Inflammatory macrophage treated with lipopolysaccharide for 4 hours (primary cell): ENCODE data around the gene AMIGO2.
"Not testable (repeated sequence)": the region's sequence is repeated elsewhere in the genome, so short reads cannot be mapped to it uniquely, and the experiment has no call there.

Experiments used
- DNase-seq: peaks from one replicate; pipeline ENCODE4 v3.0.0-alpha.2; 2020

Gene AMIGO2

DNA sequence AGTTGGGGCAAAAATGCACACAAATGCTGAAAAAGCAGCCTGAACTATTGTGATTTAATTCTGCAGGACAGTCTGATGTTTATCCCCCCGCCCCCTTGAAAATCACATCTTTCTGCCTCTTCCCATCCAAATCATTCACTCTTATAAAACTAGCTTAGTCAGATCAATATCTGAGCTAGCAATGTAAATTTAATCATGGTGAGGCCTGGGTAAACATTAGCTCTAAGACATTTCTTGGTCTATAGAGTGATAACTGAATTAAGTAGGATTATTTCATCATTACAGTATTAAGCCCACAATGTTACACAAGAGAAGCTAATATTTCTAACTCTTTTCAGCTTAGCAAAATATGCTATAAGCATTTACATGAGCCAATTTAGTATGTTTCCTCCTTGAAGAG is 9.4 kb downstream of the AMIGO2 start:
- no peak for DNase-seq

GRCh38 chr12:47068539-47068938 is 11.2 kb downstream of the AMIGO2 start:
- no peak for DNase-seq

GRCh38 chr12:47067771-47068431 is 11.9 kb downstream of the AMIGO2 start:
- no peak for DNase-seq

- no peak for DNase-seq
These were observed 12.6 kb downstream of the AMIGO2 start for GRCh38 chr12:47067176-47067575.

DNA sequence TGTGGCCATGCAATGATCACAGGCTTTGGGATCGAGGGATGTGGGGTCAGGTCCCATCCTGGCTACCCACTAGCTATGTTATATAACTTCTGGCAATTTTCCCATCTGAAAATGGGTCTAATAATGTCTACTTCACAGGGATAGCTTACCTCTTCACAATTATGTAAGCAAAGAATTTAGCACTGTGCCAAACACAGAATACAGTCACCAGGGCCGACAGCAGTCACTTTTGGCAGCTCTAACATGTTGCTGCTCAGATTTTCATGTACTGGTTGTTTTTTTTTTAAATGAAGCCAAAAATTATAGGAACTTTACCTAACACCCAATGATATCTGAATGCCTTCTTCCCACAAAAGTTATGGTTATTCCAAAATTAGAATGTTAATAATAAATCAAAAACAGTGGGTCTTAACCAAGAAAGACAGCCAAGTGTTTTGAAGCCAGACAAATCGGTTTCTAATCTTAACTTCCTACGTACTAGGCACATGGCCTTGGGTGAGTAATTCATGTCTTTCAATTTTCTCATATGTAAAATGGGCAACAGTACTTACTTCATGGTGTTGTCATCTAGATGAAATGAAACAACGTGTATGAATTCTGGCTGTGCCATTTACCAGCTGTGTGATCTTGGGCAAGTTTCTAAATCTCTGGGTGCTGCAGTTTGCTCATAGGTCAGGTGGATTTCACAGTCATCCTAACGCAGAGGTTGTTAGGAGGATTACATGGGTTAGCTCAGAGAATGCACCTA is 13.3 kb downstream of the AMIGO2 start:
- peak; percentile 18 for DNase-seq

DNA sequence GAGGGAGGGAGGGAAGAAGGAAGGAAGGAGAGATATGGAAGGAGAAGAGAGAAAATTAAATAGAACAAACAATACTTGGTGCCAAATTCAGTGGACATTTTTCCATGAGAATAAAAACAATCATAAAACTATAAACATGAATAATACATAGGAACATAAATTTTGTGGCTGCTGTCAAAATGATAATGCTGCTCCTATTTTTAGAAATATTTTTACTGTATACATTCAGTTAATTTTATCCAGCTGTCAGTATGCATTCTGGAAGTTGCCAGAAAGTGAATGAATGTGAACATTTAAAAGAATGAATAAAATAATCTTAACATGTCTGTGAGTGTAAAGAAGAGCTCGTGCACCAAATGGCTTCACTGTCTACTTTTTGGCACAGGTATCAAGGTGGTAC is 14.2 kb downstream of the AMIGO2 start:
- DNase-seq: no peak

GRCh38 chr12:47058640-47059039 is 21.1 kb downstream of the AMIGO2 start:
- DNase-seq: not testable (repeated sequence)

GRCh38 chr12:47056944-47057343 is 22.8 kb downstream of the AMIGO2 start:
- DNase-seq: not testable (repeated sequence)

DNA sequence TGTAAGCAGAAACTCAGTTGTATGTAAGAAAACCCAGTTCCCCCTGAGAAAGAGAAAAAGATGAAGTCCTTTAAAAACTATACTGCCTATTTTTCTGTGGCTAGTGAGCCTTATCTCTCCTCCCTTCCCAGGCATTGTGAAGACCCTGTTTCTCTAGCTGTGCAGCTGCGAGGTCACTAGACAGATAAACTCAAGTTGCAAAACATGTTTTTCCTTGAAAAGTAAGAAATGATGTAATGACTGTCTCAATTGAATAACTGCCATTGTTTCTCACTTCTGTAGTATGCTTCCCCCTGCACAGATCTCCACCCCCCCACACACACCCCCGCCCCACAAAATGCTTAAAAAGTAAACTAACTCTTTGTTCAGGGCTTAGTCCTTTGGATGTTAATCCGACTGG is 23.9 kb downstream of the AMIGO2 start:
- DNase-seq: peak; percentile 17

GRCh38 chr12:47054659-47055058 is 25.1 kb downstream of the AMIGO2 start:
- DNase-seq: peak; percentile 29

DNA sequence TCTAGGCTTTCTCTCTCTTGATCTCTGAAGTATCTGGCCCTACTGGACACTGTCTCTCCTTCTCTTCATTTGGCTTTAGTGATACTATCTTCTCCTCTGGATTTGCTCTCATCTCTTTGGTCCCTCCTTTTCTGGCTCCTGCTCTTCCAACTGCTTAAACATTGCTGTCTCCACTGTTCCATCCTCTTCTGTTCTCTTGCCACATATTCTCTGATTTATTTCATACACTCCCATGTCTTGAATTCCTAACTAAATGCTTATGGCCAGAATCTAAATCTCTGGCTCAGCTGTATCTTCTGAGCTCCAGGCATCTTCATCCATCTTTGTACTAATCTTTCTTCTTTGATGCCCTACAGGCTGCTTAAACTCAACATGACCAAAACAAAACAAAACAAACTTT is 25.8 kb downstream of the AMIGO2 start:
- no peak for DNase-seq

GRCh38 chr12:47052274-47052673 is 27.5 kb downstream of the AMIGO2 start:
- DNase-seq: no peak

DNA sequence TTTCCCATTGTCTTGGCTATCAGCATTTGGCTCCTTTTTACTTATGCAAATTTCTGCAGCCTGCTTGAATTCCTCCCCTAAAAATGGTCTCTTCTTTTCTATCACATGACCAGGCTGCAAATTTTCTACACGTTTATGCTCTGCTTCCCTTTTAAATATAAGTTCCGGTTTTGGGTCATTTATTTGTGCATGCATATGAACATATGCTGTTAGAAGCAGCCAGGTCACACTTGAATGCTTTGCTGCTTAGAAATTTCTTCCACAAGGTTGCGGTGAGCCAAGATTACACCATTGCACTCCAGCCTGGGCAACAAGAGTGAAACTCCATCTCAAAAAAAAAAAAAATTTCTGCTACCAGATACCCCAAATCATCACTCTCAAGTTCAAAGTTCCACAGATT is 28.5 kb downstream of the AMIGO2 start:
- not testable (repeated sequence) for DNase-seq

DNA sequence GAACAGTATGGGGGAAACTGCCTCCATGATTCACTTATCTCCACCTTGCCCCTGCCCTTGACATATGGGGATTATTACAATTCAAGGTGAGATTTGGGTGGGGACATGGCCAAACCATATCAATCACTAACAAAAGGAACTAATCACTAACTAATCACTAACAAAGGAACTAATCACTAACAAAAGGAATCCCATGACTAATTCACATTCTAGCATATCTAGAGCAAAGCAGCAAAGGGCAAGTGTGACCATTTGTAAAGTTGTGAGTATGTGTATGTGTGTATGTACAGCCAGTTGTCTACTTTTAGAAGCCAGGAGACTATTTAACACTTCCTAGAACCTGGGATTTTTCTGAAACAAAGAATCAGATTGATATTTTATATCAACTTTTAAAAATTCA is 31.2 kb downstream of the AMIGO2 start:
- no peak for DNase-seq

- no peak for DNase-seq
These were observed 38.4 kb downstream of the AMIGO2 start for GRCh38 chr12:47041327-47041726.

- no peak for DNase-seq
These were observed 40.0 kb downstream of the AMIGO2 start for GRCh38 chr12:47039756-47040155.

- no peak for DNase-seq
These were observed 40.7 kb downstream of the AMIGO2 start for GRCh38 chr12:47039079-47039478.

DNA sequence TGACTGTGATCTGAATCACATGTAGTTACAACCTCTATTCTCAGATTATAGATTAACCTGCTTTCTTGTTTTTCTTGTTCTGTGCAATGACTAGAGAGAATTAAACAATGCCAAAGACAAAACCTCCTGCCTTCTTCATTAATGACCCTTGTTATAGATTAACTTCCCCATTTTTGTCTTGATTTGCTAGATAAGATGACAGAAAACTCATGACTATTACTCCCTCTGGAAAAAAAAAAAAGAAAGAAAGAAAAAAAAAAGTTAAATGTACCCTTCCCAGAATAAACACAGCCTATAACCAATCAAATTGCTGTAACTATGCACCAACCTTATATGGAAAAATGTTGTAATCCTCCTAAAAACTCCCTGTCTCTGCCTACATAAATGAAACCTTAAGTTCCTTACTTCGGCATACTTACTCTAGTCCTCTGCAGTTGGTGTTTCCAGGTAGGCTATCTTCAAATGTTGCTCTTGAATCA is 41.5 kb downstream of the AMIGO2 start:
- DNase-seq: peak; percentile 66

- DNase-seq: no peak
These were observed 44.3 kb downstream of the AMIGO2 start for GRCh38 chr12:47035484-47035883.

DNA sequence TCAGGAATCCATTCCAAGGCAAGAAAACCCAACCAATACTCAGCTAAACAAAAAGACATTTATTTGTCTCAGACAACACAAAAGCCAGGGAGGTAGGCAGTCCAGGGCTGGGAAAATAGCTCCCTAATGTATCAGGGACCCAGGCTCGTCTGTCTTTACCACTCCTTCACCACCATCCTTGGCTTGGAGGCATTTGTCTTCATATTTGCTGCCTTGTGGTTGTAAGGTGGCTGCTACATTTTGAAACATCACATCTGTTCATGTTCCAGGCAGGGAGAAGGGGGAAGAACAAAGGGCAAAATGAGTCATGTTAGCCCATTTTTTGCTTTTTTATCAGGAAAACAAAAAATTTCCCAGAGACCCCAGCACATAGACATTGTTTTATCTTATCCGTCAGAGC is 45.1 kb downstream of the AMIGO2 start:
- no peak for DNase-seq

DNA sequence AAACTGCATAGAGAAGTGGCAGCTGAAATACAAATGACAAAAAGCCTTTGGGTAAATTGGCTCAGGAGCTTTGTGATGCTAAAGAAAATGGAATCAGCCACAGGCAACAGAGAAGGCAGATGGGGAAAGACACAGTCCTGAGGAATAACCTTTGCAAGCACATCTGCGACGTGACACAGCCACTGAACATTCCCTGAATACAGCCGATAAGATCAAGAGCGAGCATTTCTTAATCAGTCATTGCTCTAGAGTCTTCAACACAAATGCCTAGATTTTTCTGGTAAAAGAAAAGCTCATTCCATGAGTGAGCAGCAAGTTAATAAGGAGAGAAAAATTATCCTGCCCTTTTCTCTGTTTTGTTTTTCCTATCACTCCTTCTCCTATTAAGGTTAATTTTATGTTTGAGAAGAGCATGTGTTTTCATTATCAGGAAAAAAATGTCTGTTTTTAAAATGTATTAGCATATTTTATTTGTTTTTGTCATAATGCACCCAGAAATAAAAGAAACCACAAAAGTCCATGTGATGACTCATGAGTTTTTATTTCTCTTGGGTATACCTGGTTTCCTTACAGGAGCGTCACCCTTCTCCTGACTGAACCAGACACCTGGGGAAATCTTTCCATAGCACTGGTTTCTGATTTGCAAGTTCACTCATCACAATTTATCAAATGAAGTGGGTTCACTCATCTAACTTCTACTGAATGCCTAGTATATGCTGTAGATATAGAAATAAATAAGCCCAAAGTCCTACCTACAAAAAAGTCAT is 45.8 kb downstream of the AMIGO2 start:
- no peak for DNase-seq

DNA sequence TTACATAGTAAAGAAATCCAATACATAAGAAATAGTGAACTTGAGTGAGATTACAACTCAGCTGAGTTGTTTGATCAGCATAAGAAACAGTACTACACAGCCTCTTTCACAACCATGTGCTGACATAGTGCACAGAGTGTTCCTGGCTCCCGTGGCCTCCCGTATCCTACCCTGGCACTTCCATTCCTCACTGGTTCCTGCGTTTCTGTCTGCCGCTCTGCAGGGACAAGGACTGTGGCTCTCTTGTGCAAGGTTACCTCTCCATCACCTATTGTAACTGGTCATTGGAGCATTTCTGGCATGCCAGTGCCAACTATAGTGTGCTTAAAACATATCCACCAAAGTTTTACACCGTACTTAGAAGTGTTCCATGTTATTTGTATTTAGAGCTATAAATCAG is 46.7 kb downstream of the AMIGO2 start:
- DNase-seq: no peak

GRCh38 chr12:47032644-47033043 is 47.1 kb downstream of the AMIGO2 start:
- peak; percentile 51 for DNase-seq

GRCh38 chr12:47029903-47030302 is 49.9 kb downstream of the AMIGO2 start:
- no peak for DNase-seq
